GM18951 (cell line): ENCODE data around the gene SAMD1.
A peak's percentile ranks its signal among the peaks of the same experiment; 100 is the strongest.

ENCODE experiments used
- POLR2A ChIP-seq: IDR thresholded peaks from 4 replicates; pipeline ENCODE4 v1.6.1; 2011; ENCODE audit warnings: mild to moderate bottlenecking; ENCODE audit not compliant: insufficient read length, insufficient read depth; ENCODE audit errors: extremely low read depth
- in situ Hi-C: fragments of 300-500 bp; cut with MboI; formaldehyde crosslinking; loops from one replicate; pipeline ENCODE4 v1.12.0; 2022; ENCODE audit warnings: low sequenced_read_pairs, mixed read lengths, inconsistent platforms; ENCODE audit not compliant: unreplicated experiment

Gene SAMD1

GRCh38 chr19:14073925-14074838, 16.4 kb downstream of the SAMD1 start:
- in situ Hi-C loops = loop anchor here (5.0 to 10.0 kb wide), 2 partner anchors 192 to 479 kb away; no protein-coding TSS in a partner anchor
- no peak for TF ChIP-seq POLR2A

GRCh38 chr19:14073261-14073924, 17.2 kb downstream of the SAMD1 start:
- TF ChIP-seq POLR2A = peak; percentile 50
- in situ Hi-C loops = loop anchor here (5.0 to 10.0 kb wide), 2 partner anchors 191 to 479 kb away; no protein-coding TSS in a partner anchor

- in situ Hi-C loops = loop anchor here (5.0 to 10.0 kb wide), 2 partner anchors 190 to 478 kb away; no protein-coding TSS in a partner anchor
- no peak for TF ChIP-seq POLR2A
These were observed 17.9 kb downstream of the SAMD1 start, which contains the start of gene MISP3 for GRCh38 chr19:14072535-14073260. TSS of gene MISP3 (plus strand) at chr19:14072786. CDS start at chr19:14073310, 524 bp downstream.

- in situ Hi-C loops = loop anchor here (5.0 to 10.0 kb wide), 2 partner anchors 188 to 476 kb away; no protein-coding TSS in a partner anchor
These were observed 20.1 kb downstream of the SAMD1 start for GRCh38 chr19:14070268-14071050.

GRCh38 chr19:14066134-14066533, 24.4 kb downstream of the SAMD1 start:
- in situ Hi-C loops = no loop called here
- TF ChIP-seq POLR2A = no peak

More at GRCh38 chr19:14070268-14071050, 20.1 kb downstream of the SAMD1 start:
- TF ChIP-seq POLR2A = no peak

GRCh38 chr19:14063105-14063504, 27.4 kb downstream of the SAMD1 start:
- TF ChIP-seq POLR2A = no peak
- in situ Hi-C loops = no loop called here

- in situ Hi-C loops = no loop called here
- TF ChIP-seq POLR2A = no peak
These were observed 28.0 kb downstream of the SAMD1 start for GRCh38 chr19:14062558-14062855.

GRCh38 chr19:14061751-14062557, 28.6 kb downstream of the SAMD1 start, which contains the start of gene PALM3:
TSS of gene PALM3 (minus strand) at chr19:14062076. CDS start at chr19:14061980, 96 bp downstream.
- in situ Hi-C loops = no loop called here
- TF ChIP-seq POLR2A = no peak

- no peak for TF ChIP-seq POLR2A
- in situ Hi-C loops = no loop called here
These were observed 29.3 kb downstream of the SAMD1 start for GRCh38 chr19:14061081-14061749.

- no peak for TF ChIP-seq POLR2A
- in situ Hi-C loops = no loop called here
These were observed 30.8 kb downstream of the SAMD1 start for GRCh38 chr19:14059652-14060155.

GRCh38 chr19:14059093-14059480, 31.5 kb downstream of the SAMD1 start:
- in situ Hi-C loops = no loop called here
- TF ChIP-seq POLR2A = no peak
